WTC11 (cell line): ENCODE data around the gene RBFOX1. TPM values are rescaled to one million over a fixed set of nuclear protein-coding genes. Genes with fewer than 3 reads are reported as not detected.

ENCODE experiments used
- ATAC-seq: fragments of 200-7000 bp; cut with Tn5 transposase; 2 replicates; pipeline ENCODE4 v1.10.0; 2021; ENCODE audit warnings: mild to moderate bottlenecking, moderate library complexity
- CTCF ChIA-PET: fragments of 300-600 bp; sonication (Branson Sonifier 250); formaldehyde crosslinking; loops from one replicate; lab custom pipeline; 2021; ENCODE audit warnings: antibody characterized with exemption; lab: Charles Lee
- POLR2A ChIA-PET: fragments of 350-600 bp; sonication (Branson Sonifier 250); formaldehyde crosslinking; loops from one replicate; lab custom pipeline; 2021; ENCODE audit warnings: antibody characterized with exemption; lab: Charles Lee
- DNase-seq: peaks from one replicate; pipeline ENCODE4 v3.0.0; 2021; ENCODE audit warnings: low spot score
- H3K27ac Mint-ChIP-seq: 2 replicates; pipeline ENCODE4 v1.8.0; 2021; ENCODE audit warnings: mixed read lengths
- H3K27me3 Mint-ChIP-seq: 2 replicates; pipeline ENCODE4 v1.8.0; 2021; ENCODE audit warnings: low read depth, mild to moderate bottlenecking, moderate library complexity, mixed read lengths
- H3K36me3 Mint-ChIP-seq: 2 replicates; pipeline ENCODE4 v1.8.0; 2021; ENCODE audit warnings: mixed read lengths
- H3K4me1 Mint-ChIP-seq: 2 replicates; pipeline ENCODE4 v1.8.0; 2022; ENCODE audit warnings: mixed read lengths
- H3K4me3 Mint-ChIP-seq: 2 replicates; pipeline ENCODE4 v1.8.0; 2021; ENCODE audit warnings: mild to moderate bottlenecking, moderate library complexity, mixed read lengths
- H3K9me3 Mint-ChIP-seq: 2 replicates; pipeline ENCODE4 v1.8.0; 2021; ENCODE audit warnings: mixed read lengths
- CBFB ChIP-seq: sonication (generic); formaldehyde crosslinking; IDR thresholded peaks from 2 replicates; pipeline ENCODE4 v1.8.1; 2022; ENCODE audit warnings: mild to moderate bottlenecking, low read depth, missing genetic modification reagents
- ELF4 ChIP-seq: sonication (generic); formaldehyde crosslinking; IDR thresholded peaks from 2 replicates; pipeline ENCODE4 v1.8.1; 2022; ENCODE audit warnings: low read depth, mild to moderate bottlenecking, moderate library complexity, missing genetic modification reagents
- ETV6 ChIP-seq: sonication (generic); formaldehyde crosslinking; IDR thresholded peaks from 2 replicates; pipeline ENCODE4 v1.8.1; 2022; ENCODE audit warnings: mild to moderate bottlenecking, missing genetic modification reagents
- FOXJ3 ChIP-seq: sonication (generic); formaldehyde crosslinking; IDR thresholded peaks from 2 replicates; pipeline ENCODE4 v1.9.0; 2021; ENCODE audit warnings: missing genetic modification reagents, mild to moderate bottlenecking, borderline replicate concordance
- FOXK1 ChIP-seq: sonication (generic); formaldehyde crosslinking; IDR thresholded peaks from 2 replicates; pipeline ENCODE4 v1.8.0; 2022; ENCODE audit warnings: mild to moderate bottlenecking, moderate library complexity, missing genetic modification reagents
- FOXP1 ChIP-seq: sonication (generic); formaldehyde crosslinking; IDR thresholded peaks from 2 replicates; pipeline ENCODE4 v1.8.0; 2022; ENCODE audit warnings: missing genetic modification reagents, mild to moderate bottlenecking, moderate library complexity, borderline replicate concordance
- FOXP4 ChIP-seq: sonication (generic); formaldehyde crosslinking; IDR thresholded peaks from 2 replicates; pipeline ENCODE4 v1.8.0; 2022; ENCODE audit warnings: mild to moderate bottlenecking, missing genetic modification reagents
- JUN ChIP-seq: sonication (generic); formaldehyde crosslinking; IDR thresholded peaks from 2 replicates; pipeline ENCODE4 v1.8.0; 2023; ENCODE audit warnings: mild to moderate bottlenecking, missing genetic modification reagents
- NR2C2 ChIP-seq: sonication (generic); formaldehyde crosslinking; IDR thresholded peaks from 2 replicates; pipeline ENCODE4 v1.8.0; 2022; ENCODE audit warnings: mild to moderate bottlenecking, missing genetic modification reagents
- OVOL2 ChIP-seq: fragments of 250-450 bp; sonication (Bioruptor Pico); IDR thresholded peaks from 2 replicates; pipeline ENCODE4 v1.9.0; 2021; ENCODE audit warnings: mild to moderate bottlenecking, borderline replicate concordance
- PREB ChIP-seq: sonication (generic); formaldehyde crosslinking; IDR thresholded peaks from 2 replicates; pipeline ENCODE4 v1.8.1; 2022; ENCODE audit warnings: mild to moderate bottlenecking, missing genetic modification reagents, moderate library complexity, borderline replicate concordance
- TP53 ChIP-seq: sonication (generic); formaldehyde crosslinking; IDR thresholded peaks from 2 replicates; pipeline ENCODE4 v1.8.1; 2023; ENCODE audit warnings: mild to moderate bottlenecking, missing genetic modification reagents
- USF1 ChIP-seq: sonication (generic); formaldehyde crosslinking; IDR thresholded peaks from 2 replicates; pipeline ENCODE4 v1.8.0; 2022; ENCODE audit warnings: mild to moderate bottlenecking, missing genetic modification reagents
- ZBTB21 ChIP-seq: sonication (generic); formaldehyde crosslinking; IDR thresholded peaks from 2 replicates; pipeline ENCODE4 v1.8.1; 2023; ENCODE audit warnings: mild to moderate bottlenecking, missing genetic modification reagents, borderline replicate concordance
- ZNF121 ChIP-seq: sonication (generic); formaldehyde crosslinking; IDR thresholded peaks from 2 replicates; pipeline ENCODE4 v1.8.0; 2023; ENCODE audit warnings: missing genetic modification reagents
- ZNF232 ChIP-seq: sonication (generic); formaldehyde crosslinking; IDR thresholded peaks from 2 replicates; pipeline ENCODE4 v1.8.0; 2022; ENCODE audit warnings: mild to moderate bottlenecking, missing genetic modification reagents
- ZNF263 ChIP-seq: sonication (generic); formaldehyde crosslinking; IDR thresholded peaks from 2 replicates; pipeline ENCODE4 v1.8.1; 2022; ENCODE audit warnings: low read depth, mild to moderate bottlenecking, moderate library complexity, missing genetic modification reagents
- ZNF416 ChIP-seq: fragments of 250-450 bp; sonication (Bioruptor Pico); IDR thresholded peaks from 2 replicates; pipeline ENCODE4 v1.9.0; 2021; ENCODE audit warnings: mild to moderate bottlenecking, inconsistent platforms
- total RNA-seq: library from RNA; stranded (reverse); gene quantifications from 3 replicates; pipeline ENCODE4 v1.2.3, GENCODE V29; 2021
- TF ChIP-seq, protein P1 (sequence below): fragments of 250-450 bp; sonication (Bioruptor Pico); IDR thresholded peaks from 2 replicates; pipeline ENCODE4 v2.1.2; 2022; ENCODE audit warnings: mild to moderate bottlenecking, moderate library complexity
- TF ChIP-seq, protein P2 (sequence below): fragments of 250-450 bp; sonication (Bioruptor Pico); IDR thresholded peaks from 2 replicates; pipeline ENCODE4 v1.9.0; 2021; ENCODE audit warnings: mild to moderate bottlenecking

RBFOX1 gene
- total RNA-seq, 1 experiment from 2014 or later = 1.1 TPM

DNA sequence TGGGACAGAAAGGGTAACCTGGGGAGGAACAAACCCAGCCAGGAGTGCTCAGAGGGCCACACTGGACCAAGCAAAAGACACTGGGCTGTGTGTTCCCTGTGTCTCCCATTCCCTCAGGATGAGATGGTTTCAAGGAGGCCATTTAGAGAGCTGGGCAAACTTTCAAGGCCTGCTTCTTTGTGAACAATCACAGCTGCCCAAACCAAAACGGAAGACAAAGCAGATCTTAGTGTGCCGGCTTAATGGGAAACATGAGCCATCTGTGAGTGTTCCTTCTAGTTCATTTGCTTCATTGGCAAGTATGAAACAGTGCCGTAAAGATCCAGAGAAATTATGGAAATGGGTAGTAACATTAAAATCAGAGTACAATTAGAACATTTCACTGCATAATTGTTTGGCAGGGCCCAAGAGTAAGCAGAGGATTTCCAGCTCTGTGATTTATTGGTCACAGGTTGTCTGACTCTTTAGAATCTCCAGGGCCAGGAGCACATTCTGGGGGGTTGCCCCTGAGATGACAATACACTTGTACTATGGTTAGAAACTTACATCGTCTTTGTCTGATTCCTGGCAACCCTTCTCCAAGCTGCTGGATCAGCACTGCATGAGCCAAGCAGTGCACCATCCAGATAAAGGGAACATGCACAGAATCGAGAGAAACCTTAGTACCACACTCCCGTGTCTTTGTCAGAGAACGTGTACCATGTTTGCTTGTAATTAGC lies 412.1 kb downstream of the RBFOX1 start:
- Mint-ChIP-seq H3K9me3 (peaks cover 29% of the 10 kb centered on the region), H3K4me1 (peaks cover 17% of the 10 kb centered on the region), H3K27ac (no peak overlapping the region)

DNA sequence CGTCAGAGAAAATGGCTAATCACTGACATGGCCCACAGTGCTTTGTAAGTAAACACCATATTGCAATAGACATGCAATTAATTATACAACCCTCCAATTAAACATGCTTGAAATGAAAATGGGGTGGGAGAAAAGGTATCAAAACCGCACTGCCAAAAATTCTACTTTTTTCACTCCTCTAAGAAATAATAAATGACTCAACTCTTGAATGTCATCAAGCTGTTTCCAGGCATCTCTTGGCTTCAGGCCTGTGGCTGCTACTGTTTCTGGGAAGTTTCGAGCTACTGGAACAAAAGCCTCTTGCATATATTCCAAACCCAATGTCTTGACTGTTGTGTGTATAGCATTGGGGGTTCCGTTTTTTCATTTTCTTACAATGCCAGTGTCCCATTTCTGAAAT lies 412.6 kb downstream of the RBFOX1 start:
- Mint-ChIP-seq H3K27me3 (peaks cover 4% of the 10 kb centered on the region; the same call in 1 of the 2 replicates), H3K9me3 (peaks cover 24% of the 10 kb centered on the region), H3K36me3 (no peaks in the 10 kb centered on the region), H3K4me1 (peaks cover 17% of the 10 kb centered on the region), H3K4me3 (no peak overlapping the region), H3K27ac (no peak overlapping the region)
- DNase-seq (no peak), ATAC-seq (no peak)
- TF ChIP-seq CBFB (no peak), NR2C2 (CRISPR knock-in tag) (no peak), JUN (CRISPR knock-in tag) (no peak), OVOL2 (CRISPR knock-in tag) (no peak), FOXP1 (CRISPR knock-in tag) (no peak), FOXJ3 (no peak), ZNF232 (CRISPR knock-in tag) (no peak), FOXP4 (CRISPR knock-in tag) (no peak), USF1 (CRISPR knock-in tag) (no peak)
- TF ChIP-seq, protein P1, sequence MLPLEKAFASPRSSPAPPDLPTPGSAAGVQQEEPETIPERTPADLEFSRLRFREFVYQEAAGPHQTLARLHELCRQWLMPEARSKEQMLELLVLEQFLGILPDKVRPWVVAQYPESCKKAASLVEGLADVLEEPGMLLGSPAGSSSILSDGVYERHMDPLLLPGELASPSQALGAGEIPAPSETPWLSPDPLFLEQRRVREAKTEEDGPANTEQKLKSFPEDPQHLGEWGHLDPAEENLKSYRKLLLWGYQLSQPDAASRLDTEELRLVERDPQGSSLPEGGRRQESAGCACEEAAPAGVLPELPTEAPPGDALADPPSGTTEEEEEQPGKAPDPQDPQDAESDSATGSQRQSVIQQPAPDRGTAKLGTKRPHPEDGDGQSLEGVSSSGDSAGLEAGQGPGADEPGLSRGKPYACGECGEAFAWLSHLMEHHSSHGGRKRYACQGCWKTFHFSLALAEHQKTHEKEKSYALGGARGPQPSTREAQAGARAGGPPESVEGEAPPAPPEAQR (CRISPR knock-in tag) = no peak
- ChIA-PET POLR2A (no interaction called here), CTCF (no interaction called here)

More for the DNA sequence above, 412.1 kb downstream of the RBFOX1 start:
- CTCF ChIA-PET = no interaction called here
- peaks cover 4% of the 10 kb centered on the region; the same call in 1 of the 2 replicates for H3K27me3 Mint-ChIP-seq
- H3K4me3 Mint-ChIP-seq = no peak overlapping the region
- TF ChIP-seq FOXK1 (CRISPR knock-in tag) = no peak
- no peak for TF ChIP-seq PREB (CRISPR knock-in tag)
- no peak for TF ChIP-seq TP53
- TF ChIP-seq ETV6 (CRISPR knock-in tag) = no peak
- no peak for TF ChIP-seq ZNF416
- TF ChIP-seq ZNF121 (CRISPR knock-in tag) = no peak
- no peak for TF ChIP-seq ZBTB21 (CRISPR knock-in tag)
- TF ChIP-seq CBFB = no peak
- TF ChIP-seq, protein P2, sequence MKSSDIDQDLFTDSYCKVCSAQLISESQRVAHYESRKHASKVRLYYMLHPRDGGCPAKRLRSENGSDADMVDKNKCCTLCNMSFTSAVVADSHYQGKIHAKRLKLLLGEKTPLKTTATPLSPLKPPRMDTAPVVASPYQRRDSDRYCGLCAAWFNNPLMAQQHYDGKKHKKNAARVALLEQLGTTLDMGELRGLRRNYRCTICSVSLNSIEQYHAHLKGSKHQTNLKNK (CRISPR knock-in tag) = no peak
- no peak for TF ChIP-seq ELF4 (CRISPR knock-in tag)
- no peak for TF ChIP-seq ZNF263
- POLR2A ChIA-PET = no interaction called here
- ATAC-seq = no peak
- H3K36me3 Mint-ChIP-seq = no peaks in the 10 kb centered on the region
- no peak for DNase-seq
